HepG2 (cell line): ENCODE measurements around the gene NPHP4. TPM values are rescaled to one million over a fixed set of nuclear protein-coding genes. Genes with fewer than 3 reads are reported as not detected.

Source experiments
- CEBPB ChIP-seq: IDR thresholded peaks from 2 replicates; pipeline ENCODE4 v1.6.1; 2011; ENCODE audit warnings: low read depth, low read length, improper control_type of control experiment, borderline replicate concordance
- EZH2 ChIP-seq: conservative IDR thresholded peaks from 2 replicates; pipeline ENCODE4 v1.6.1; 2012; ENCODE audit warnings: mild to moderate bottlenecking, low read depth, low read length, moderate library complexity
- PAXIP1 ChIP-seq: sonication (generic); formaldehyde crosslinking; conservative IDR thresholded peaks from 2 replicates; pipeline ENCODE4 v1.4.0; 2020; ENCODE audit warnings: mild to moderate bottlenecking, missing genetic modification reagents, moderate library complexity
- SKIL ChIP-seq: sonication (generic); formaldehyde crosslinking; IDR thresholded peaks from 2 replicates; pipeline ENCODE4 v1.8.0; 2022; ENCODE audit warnings: missing genetic modification reagents, mild to moderate bottlenecking, moderate library complexity, borderline replicate concordance
- SOX5 ChIP-seq: IDR thresholded peaks from 2 replicates; pipeline ENCODE4 v1.6.1; 2016; ENCODE audit warnings: borderline replicate concordance
- TGIF2 ChIP-seq: IDR thresholded peaks from 2 replicates; pipeline ENCODE4 v1.6.1; 2016; ENCODE audit warnings: control low read depth, missing compliant biosample characterization
- ZNF275 ChIP-seq: sonication (generic); formaldehyde crosslinking; IDR thresholded peaks from 2 replicates; pipeline ENCODE4 v1.8.0; 2022; ENCODE audit warnings: missing genetic modification reagents, mild to moderate bottlenecking, inconsistent platforms, borderline replicate concordance
- ZNF607 ChIP-seq: sonication (generic); formaldehyde crosslinking; IDR thresholded peaks from 2 replicates; pipeline ENCODE4 v1.5.1; 2020; ENCODE audit warnings: missing genetic modification reagents, mild to moderate bottlenecking, borderline replicate concordance
- ZNF850 ChIP-seq: sonication (generic); formaldehyde crosslinking; conservative IDR thresholded peaks from 2 replicates; pipeline ENCODE4 v1.9.0; 2021; ENCODE audit warnings: mild to moderate bottlenecking, missing genetic modification reagents
- polyA plus RNA-seq, 8 experiments: library from polyadenylated mRNA; depleted of rRNA in 3 of 8; stranded (reverse) in 7 of 8; unstranded in 1 of 8; fragments of >200 nt; fragmentation: Illumina TruSeq in 4 of 8; extraction: Trizol in 4 of 8; gene quantifications; 2 replicates each; pipeline versions ENCODE4 v1.2.1 to v1.2.3, GENCODE V29; 2011 to 2016; ENCODE audit warnings: low read depth in 4 of 8, missing spikeins in 1 of 8, mixed read lengths in 1 of 8; ENCODE audit not compliant: insufficient read depth in 1 of 8
- total RNA-seq, 5 experiments: library from RNA; depleted of rRNA; stranded (reverse); fragments of >200 nt; fragmentation: Illumina TruSeq; extraction: Trizol; gene quantifications; 2 replicates each; pipeline ENCODE4 v1.2.3, GENCODE V29; 2016; ENCODE audit warnings: low read depth in 1 of 5
- TF ChIP-seq, protein P1 (sequence below): sonication (generic); formaldehyde crosslinking; IDR thresholded peaks from 2 replicates; pipeline ENCODE4 v1.4.0; 2020; ENCODE audit warnings: missing genetic modification reagents
- TF ChIP-seq, protein P2 (sequence below): sonication (generic); formaldehyde crosslinking; IDR thresholded peaks from 2 replicates; pipeline ENCODE4 v1.5.1; 2020; ENCODE audit warnings: mild to moderate bottlenecking, missing genetic modification reagents, moderate library complexity

NPHP4 gene
- total and polyA plus RNA-seq, 2 of the 13 experiments (the other 11 are each of a cell fraction or from before 2014, with no cell fraction given) = 4.4 to 6.8 TPM

GRCh38 chr1:6026095-6026809, 34.0 kb upstream of the NPHP4 start (continued):
- TF ChIP-seq ZNF275 (CRISPR knock-in tag) (0 out of 2 replicates have a peak, but pooled peaks have one; percentile 50), SKIL (CRISPR knock-in tag) (no peak; the same call in 1 of the 2 replicates), EZH2 (no peak), CEBPB (no peak), PAXIP1 (CRISPR knock-in tag) (peak; percentile 44), ZNF607 (CRISPR knock-in tag) (peak; percentile 91; the same call in 1 of the 2 replicates), TGIF2 (CRISPR knock-in tag) (peak; percentile 90), ZNF850 (CRISPR knock-in tag) (no peak), SOX5 (CRISPR knock-in tag) (peak; percentile 58; the same call in 1 of the 2 replicates)
- TF ChIP-seq, protein P1, sequence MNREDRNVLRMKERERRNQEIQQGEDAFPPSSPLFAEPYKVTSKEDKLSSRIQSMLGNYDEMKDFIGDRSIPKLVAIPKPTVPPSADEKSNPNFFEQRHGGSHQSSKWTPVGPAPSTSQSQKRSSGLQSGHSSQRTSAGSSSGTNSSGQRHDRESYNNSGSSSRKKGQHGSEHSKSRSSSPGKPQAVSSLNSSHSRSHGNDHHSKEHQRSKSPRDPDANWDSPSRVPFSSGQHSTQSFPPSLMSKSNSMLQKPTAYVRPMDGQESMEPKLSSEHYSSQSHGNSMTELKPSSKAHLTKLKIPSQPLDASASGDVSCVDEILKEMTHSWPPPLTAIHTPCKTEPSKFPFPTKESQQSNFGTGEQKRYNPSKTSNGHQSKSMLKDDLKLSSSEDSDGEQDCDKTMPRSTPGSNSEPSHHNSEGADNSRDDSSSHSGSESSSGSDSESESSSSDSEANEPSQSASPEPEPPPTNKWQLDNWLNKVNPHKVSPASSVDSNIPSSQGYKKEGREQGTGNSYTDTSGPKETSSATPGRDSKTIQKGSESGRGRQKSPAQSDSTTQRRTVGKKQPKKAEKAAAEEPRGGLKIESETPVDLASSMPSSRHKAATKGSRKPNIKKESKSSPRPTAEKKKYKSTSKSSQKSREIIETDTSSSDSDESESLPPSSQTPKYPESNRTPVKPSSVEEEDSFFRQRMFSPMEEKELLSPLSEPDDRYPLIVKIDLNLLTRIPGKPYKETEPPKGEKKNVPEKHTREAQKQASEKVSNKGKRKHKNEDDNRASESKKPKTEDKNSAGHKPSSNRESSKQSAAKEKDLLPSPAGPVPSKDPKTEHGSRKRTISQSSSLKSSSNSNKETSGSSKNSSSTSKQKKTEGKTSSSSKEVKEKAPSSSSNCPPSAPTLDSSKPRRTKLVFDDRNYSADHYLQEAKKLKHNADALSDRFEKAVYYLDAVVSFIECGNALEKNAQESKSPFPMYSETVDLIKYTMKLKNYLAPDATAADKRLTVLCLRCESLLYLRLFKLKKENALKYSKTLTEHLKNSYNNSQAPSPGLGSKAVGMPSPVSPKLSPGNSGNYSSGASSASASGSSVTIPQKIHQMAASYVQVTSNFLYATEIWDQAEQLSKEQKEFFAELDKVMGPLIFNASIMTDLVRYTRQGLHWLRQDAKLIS (CRISPR knock-in tag) = no peak
- TF ChIP-seq, protein P2, sequence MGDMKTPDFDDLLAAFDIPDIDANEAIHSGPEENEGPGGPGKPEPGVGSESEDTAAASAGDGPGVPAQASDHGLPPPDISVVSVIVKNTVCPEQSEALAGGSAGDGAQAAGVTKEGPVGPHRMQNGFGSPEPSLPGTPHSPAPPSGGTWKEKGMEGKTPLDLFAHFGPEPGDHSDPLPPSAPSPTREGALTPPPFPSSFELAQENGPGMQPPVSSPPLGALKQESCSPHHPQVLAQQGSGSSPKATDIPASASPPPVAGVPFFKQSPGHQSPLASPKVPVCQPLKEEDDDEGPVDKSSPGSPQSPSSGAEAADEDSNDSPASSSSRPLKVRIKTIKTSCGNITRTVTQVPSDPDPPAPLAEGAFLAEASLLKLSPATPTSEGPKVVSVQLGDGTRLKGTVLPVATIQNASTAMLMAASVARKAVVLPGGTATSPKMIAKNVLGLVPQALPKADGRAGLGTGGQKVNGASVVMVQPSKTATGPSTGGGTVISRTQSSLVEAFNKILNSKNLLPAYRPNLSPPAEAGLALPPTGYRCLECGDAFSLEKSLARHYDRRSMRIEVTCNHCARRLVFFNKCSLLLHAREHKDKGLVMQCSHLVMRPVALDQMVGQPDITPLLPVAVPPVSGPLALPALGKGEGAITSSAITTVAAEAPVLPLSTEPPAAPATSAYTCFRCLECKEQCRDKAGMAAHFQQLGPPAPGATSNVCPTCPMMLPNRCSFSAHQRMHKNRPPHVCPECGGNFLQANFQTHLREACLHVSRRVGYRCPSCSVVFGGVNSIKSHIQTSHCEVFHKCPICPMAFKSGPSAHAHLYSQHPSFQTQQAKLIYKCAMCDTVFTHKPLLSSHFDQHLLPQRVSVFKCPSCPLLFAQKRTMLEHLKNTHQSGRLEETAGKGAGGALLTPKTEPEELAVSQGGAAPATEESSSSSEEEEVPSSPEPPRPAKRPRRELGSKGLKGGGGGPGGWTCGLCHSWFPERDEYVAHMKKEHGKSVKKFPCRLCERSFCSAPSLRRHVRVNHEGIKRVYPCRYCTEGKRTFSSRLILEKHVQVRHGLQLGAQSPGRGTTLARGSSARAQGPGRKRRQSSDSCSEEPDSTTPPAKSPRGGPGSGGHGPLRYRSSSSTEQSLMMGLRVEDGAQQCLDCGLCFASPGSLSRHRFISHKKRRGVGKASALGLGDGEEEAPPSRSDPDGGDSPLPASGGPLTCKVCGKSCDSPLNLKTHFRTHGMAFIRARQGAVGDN = peak; percentile 98
